ENCODE measurements around the gene DZIP1L.
"Not testable (repeated sequence)": the region's sequence is repeated elsewhere in the genome, so short reads cannot be mapped to it uniquely, and the experiment has no call there.

DZIP1L gene

DNA sequence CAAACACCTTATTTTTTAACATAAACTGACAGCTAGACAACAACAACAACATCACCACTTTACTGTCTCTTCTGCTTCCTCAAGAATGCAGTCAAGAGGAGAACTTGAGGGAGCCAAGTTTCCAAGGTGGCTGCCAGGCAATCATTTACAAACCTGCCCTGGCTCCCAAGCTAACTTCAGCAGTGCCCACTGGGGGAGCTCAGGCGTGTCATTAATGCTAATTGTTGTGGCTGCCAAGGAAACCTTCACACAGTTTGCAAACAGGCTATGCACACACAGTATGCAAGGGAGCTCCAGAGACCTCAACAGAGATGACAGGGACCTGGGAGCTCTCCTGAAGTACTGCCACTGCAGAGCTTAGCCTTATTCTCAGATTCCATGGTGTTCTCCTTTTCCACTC is 2.1 kb downstream of the DZIP1L start:
- DNase-seq = peak; percentile 39

DNA sequence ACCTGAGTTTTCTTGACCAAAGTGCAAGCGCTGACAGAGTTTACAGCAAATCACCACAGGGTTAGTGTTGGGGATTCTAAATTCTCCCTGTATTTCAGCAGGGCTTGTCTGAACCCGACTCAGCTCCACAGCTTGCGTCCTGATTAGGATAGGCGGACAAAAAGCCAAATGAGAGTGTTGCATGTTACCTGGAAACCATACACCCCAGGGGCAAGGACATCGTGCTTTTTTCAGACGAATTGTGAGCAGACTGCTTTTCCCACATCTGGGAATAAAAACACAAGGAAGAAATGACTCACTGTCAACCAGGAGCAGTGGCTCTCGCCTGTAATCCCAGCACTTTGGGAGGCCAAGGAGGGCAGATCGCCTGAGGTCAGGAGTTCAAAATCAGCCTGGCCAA is 3.0 kb downstream of the DZIP1L start:
- no peak for DNase-seq

DNA sequence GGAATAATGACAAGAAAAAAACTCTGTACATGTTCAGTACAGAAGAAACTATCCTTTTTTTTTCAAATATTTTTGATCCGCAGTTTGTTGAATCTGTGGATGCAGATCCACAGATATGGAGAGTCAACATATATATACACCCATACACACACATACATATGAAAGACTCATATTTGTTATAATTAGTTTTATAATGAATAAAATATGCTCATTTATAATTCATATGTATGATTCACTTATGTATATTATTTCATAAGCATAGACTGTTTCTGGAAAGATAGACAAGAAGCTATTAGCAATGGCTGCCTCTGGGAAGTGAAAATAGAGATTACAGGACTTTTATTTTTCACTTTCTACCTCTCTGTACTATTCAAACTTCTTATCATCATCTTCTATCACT is 9.8 kb downstream of the DZIP1L start:
- DNase-seq = no peak

DNA sequence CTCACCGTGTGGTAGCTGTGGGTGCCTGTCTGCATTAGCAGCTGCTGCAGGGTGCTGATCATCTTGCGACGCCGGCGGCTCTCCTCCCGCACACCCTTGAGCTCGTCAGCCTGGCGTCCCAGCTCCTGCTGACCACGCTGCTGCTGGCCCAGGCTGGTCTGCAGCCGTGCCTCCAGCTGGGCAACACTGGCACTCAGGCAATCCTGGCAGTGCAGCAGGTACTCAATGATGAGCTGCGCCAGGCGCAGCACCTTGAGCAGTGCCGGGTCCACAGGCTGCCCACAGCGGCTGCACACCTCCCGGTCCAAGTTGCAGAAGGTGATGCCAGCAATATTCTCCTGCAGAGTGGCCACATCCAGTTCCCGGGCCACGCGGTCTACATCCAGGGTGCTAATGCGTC is 11.9 kb downstream of the DZIP1L start:
- DNase-seq = no peak

DNA sequence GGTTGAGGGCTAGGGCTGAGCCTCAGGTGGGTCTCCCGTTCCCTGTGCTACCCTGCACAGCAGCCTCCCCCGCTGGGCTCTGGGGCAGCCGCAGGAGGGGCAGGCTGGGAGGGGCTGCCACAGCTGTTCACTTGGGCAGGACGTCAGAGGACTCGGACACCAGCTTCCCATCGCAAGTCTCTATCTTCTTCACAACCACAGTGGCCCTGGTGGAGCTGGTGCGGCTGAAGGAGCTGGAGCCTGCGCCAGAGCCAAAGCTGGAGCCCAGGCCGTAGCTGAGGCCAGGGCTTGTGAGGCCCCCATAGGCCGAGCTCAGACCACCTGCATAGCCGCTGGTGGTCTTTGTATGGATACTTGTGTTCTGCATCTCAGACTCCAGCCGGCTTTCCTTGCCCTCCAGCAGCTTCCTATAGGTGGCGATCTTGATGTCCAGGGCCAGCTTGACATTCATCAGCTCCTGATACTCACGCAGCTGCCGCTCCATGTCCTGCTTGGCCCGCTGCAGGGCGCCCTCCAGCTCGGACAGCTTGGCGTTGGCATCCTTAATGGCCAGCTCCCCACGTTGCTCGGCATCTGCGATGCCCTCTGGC is 14.0 kb downstream of the DZIP1L start:
- not testable (repeated sequence) for DNase-seq

DNA sequence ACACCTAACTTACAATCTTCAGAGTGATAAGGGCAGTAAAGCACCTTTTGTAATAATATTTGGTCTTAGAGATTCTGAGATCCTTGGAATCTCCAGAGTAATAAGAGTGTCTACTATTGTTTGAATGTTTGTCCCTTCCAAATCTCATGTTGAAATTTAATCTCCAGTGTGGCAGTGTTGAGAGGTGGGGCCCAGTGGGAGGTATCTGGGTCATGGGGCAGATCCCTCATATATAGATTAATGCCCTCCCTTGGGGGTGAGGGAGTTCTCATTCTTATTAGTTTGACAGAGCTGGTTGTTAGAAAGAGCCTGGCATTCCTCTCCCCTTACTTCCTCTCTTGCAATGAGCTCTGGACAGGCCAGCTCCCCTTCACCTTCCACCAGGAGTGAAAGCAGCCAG is 16.0 kb downstream of the DZIP1L start:
- DNase-seq = no peak

DNA sequence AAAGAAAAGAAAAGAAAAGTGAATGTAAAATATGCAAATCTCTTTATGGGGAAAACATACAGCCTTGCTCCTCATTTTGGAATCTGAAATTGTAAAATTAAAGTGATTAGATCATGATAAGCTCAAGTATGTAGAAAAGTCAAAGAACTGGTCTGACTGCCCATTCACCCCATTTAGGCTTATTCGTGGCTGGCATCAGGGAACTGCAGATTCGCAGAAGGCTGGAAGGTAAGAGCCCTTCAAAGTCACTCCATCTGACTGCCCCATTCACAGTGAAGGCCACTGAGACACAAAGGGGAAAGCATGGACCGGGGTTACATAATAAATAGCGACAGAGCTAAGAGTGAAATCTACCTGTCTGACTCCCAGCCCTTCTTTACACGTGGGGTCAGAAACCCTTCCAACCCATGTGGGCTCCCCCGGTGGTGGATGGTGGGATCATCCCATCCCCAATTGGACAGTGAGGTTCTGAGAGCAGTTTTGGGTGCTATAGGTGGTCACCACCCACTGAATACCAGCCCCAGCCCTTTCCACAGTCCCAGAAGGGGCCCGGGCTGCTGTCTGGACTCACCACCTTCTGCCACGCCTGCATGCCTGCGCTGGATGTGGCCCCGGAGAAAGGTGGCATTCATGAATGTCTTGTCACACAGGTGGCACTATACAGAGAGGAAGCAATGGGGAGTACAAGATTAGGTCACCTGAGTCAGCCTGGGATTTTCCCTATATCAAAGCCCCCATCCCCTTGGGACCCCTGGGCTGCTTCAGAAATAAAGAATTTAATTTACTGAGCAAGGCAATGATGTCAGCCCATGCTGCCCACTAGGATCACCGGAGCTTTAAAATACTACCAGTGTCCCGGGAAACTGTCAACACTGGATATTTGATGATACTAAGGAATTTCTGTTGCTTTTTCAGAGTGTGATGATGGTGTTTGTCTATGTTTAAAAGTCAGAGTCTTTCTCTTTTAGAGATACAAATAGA is 17.9 kb downstream of the DZIP1L start:
- no peak for DNase-seq

DNA sequence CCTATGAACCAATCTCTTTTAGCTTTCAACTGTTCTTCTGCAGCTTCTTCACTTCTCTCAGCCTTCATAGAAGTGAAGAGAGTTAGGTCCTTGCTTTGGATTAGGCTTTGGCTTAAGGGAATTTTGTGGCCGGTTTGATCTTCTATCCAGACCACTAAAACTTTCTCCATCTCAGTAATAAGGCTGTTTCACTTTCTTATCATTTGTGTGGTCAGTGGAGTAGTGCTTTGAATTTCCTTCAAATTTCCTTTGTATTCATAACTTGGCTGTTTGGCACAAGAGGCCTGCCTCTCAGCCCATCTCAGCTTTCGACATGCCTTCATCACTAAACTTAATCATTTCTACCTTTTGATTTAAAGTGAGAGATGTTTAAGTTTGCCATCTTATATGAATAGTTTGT is 21.7 kb downstream of the DZIP1L start:
- DNase-seq = no peak

DNA sequence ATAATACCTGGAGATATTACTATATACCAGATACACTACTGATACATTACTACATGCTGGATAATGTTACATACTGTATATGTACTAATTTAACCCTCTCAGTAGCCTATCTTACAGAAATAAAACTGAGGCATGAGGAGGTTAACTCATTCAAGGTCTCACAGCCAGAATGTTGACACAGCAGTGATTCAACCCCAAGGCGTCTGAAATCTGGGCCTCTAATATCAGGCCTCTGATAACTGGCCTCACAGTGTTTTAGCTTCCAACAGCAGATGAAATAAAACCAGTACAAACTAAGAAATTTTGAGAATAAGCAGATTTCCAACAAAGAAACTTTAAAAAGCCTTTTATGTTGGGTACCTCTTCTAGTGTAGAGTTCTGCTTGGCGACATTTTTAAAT is 23.4 kb downstream of the DZIP1L start:
- DNase-seq = no peak

DNA sequence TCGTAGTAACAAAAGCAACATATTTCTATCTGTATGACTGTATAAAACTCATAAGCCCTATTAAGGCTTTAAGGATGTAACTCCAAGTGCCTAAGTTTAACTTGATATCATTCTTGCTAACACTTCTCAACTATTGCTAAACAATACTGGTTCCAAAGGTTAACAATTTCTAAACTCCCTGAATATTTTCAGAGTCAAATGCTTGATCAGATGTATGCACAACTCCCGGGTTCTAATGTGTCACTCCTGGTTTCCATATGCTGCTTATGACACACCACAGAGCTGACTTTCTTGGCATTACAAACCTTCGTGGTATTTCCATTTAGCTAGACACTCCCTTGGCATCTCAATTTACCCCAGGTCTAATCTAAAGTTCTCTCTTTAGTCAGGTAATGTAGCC is 26.3 kb downstream of the DZIP1L start:
- no peak for DNase-seq

DNA sequence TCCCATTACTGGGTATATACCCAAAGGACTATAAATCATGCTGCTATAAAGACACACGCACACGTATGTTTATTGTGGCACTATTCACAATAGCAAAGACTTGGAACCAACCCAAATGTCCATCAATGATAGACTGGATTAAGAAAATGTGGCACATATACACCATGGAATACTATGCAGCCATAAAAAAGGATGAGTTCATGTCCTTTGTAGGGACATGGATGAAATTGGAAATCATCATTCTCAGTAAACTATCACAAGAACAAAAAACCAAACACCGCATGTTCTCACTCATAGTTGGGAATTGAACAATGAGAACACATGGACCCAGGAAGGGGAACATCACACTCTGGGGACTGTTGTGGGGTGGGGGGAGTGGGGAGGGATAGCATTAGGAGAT is 29.7 kb downstream of the DZIP1L start:
- not testable (repeated sequence) for DNase-seq

DNA sequence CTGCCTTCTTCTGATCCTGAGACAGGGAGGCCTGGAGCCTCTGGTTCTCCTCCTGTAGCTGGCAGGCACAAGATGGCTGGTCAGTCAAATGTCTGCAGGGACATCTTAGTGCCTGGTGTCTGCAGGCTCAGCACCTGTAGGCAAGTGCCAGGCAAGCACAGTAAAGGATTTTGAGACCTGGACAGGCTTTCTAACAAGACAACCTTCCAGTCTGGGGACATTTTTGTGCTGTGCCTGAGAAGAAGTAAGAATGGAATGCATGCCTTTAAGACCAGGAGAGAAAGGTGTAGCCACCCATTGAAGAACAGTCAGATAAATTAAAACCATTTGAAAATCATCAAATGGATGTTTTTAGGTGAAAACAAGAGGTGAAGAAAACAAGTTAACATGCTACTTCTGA is 31.2 kb downstream of the DZIP1L start:
- DNase-seq = no peak

DNA sequence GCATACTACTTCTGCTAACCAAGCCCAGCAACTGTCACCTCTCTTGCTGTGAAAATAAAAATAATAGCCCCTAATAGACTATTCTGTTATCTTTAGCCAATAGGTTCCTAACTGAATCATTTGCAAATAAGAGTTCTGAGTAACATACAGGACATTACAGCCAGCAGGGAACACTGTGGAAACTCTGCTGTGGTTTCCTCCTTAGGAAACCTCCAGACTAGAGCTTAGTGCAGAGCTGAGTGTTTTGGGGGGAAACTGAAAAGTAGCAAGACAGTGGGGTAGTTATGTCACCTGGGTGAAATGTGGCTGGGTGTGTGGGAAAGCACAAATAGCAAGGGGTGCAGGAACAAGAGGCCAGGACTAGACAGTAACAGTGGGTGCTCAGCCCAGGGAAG is 32.4 kb downstream of the DZIP1L start:
- DNase-seq = no peak

DNA sequence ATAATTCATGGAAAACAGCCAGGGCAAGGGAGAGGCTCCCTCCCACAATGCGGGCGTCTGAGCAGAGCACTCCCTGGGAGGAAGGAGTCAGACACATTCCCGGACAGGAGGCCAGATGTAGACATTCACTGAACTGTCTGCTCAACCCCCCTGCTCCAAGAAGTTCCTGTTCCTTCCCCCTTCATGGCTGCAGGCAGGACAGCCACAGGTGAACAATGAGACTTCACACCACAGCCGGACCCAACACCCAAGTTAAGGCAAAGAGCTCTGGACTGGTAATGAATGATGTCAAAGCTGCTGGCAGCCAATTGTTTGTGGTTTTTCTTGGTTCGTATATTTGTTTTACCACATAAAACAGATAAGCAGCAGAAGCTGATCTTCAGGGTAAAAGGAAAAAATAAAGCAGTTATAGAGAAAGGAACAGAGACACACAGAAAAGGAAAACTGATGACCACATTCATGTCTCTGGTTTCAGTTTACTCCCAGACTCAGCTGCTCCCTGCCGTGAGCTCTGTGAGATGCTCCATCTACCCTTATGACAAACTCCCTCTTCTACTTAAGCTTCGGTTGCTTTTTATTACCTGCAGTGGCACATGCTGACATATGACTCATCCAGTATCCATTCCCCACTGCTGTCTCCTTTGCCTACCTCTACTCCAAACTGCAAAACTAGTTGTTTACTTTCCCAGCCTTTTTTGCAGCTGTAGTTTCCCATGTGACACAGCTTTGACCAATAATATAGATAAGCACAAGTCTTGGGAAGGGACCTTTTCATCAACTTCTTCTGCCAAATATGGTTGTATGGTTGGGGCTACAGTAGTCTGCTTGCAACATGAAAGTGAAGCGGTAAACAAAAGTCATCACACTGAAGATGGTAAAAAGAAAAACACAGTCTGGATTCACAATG is 33.1 kb downstream of the DZIP1L start:
- DNase-seq = peak; percentile 5

DNA sequence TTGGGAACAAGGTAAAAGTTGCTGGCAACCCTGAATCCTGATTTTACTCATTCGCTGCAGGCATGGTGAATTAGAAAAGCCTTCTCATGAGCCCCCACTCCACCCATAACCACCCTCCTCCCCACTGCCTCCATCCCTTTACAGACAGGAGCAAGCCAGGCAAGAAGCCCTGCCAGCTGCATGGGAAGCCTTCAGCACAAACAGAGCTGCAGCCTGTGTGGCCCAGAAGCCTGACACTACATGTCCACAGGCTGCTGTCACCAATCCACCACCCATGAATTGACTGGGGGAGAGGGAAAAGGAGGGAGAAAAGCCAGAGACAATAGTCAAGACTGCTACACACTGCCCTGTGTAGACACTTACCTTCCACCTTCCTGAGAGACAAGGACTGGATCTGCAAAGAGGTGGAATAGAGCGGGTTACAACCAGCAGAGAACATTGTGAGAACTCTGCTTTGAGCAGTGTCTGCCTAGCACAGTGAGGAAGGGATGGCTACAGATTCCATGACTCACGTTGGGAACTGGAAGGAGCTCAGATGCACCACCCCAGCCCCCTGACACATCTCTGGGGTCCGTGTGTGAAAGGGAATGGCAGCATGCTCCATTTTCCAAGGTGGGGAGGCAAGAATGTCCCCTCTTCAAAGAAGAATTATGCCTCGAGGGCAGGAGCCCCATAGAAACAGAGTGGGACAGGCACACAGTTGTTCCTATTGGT is 33.9 kb downstream of the DZIP1L start:
- no peak for DNase-seq

DNA sequence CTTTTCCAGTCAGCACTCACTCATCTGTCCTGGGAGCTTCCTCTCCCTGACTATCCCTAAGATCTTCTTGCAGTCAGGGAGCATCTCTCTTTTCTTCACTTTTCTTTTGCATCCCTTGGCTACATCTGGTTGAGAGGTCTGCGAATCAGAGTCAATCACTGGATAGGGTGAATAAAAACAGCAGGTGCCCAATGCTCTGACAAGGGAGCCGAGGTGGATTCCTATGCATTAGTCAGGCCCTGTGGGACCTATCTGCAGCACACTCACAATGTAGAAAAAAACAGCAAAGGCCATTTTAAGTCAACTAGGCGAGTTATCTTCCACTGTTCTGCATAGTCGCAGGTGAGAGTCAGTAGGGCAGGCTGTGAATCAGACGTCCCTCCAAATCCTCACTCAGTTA is 35.5 kb downstream of the DZIP1L start:
- DNase-seq = no peak

DNA sequence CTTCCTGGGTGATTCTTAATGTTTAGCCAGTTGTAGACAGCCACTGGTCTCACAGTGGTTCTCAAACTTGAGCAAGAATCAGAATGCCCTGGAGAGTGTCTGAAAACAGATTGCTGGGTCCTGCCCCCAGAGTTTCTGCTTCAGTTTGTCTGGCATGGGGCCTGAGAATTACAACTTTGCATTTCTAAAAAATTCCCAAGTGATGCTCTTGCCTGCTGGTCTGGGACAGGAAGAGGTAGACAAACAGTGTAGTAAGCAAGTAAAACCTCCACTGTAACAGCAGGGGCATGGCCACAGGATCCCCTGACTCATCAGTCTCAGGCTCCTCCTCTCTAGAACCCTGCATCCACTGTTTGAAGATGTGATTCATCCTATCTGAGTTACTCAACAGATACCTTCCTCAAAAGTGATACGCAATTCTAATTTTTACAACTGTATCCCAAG is 36.5 kb downstream of the DZIP1L start:
- no peak for DNase-seq

DNA sequence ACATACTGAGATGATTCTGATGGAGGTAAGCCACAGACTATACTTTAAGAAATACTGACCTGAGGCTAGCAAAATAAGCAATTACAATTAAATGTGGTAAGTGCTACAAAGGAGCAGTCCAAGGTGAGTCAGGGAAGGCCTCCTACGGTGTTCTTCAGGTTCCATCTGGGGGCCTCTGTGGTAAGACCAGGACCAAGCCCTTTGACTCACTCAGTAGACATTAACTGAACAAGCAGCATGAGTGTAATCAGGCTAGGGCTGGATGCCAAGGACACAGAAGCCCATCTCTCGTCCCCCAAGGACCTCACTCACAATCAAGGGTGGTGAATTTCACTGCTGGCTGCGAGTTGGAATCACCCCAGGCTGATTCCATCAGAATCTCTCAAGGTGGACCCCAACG is 37.3 kb downstream of the DZIP1L start:
- no peak for DNase-seq

DNA sequence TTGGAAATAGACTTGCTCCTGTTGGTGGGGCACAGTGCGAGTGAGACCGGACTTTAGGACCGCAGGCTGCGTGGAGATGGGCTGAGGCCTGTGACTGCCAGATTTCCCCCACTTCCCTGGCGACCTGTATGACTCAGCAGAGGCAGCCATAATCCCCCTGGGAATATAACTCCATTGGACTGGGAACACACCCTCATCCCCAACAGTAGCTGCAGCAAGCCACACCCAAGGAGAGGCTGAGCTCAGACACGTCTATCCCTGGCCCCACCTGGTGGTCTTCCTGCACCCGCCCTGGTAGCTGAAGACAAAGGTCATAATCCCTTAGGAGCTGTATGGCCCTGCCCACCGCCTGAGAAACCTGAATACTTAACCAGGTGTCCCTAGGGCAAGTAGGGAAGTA is 42.6 kb downstream of the DZIP1L start:
- no peak for DNase-seq

DNA sequence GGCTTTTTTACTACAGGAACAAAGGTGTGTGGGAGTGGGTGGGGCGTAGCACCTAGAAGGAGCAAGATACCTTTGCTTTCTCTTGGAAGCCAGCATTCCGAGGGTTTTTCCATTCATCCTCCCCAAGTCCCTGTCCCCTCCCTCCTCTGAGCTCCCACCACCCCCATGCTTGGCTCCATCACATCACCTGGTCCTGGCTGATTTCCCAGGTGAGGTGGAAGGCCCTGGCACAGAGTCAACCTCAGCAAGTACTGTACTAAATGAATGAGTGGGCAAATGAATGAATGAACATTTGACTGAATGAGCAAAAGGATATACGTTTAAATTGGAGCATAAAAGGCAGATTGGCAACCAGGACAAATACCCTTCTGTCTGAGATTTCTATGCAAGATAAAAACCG is 45.4 kb downstream of the DZIP1L start:
- DNase-seq = no peak

DNA sequence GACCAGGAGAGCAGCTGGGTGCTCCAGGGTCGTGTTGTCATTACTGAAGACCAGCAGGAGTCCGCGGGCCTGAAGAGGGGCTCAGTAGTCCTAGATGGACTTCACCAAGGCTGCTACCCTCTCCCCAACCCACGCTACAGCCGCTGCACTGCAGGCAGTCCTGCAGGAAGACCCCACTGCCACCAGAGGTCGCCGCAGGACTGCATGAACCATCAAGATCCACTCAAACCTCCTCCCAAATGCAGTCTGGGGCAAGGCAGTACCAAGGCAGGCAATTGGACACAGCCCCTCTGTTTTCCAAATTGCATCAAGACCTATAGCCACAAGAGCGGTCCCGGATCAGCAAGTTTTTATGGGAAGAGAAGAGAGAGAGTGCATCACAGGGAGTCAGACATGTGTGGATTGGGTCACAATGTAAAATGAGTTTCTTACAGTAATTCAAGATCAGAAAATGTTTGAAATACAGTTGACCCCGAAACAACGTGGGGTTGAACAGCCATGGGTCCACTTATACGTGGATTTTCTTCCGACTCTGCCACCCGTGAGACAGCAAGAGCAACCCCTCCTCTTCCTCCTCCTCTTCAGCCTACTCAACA is 46.7 kb downstream of the DZIP1L start:
- peak; percentile 61 for DNase-seq

DNA sequence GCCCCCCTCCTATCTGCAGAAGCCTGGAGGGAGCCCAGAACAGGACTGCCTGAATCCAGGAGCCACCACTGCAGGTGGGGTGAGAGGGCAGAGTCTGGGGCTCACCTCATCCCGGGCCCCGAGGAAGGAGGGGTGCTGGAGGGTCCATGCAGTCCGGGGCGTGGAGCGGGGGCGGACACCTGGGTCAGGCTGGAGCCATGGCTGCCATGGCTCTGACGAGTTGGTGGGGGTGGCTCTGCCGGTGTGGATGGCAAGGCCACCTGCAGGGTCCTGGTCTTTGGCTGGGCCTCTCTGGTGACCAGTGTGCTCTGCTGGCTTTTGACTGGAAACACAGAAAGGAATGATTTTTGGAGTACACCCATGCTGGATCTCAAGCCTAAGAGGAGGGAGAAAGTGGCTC is 47.4 kb downstream of the DZIP1L start:
- no peak for DNase-seq
